ENCODE data around the gene SF3B2. TPM values are rescaled to one million over a fixed set of nuclear protein-coding genes. Genes with fewer than 3 reads are reported as not detected.

The SF3B2 gene
- polyA plus RNA-seq, 1 of the 3 experiments (the other 2 are of a cell fraction) = 128 TPM

DNA sequence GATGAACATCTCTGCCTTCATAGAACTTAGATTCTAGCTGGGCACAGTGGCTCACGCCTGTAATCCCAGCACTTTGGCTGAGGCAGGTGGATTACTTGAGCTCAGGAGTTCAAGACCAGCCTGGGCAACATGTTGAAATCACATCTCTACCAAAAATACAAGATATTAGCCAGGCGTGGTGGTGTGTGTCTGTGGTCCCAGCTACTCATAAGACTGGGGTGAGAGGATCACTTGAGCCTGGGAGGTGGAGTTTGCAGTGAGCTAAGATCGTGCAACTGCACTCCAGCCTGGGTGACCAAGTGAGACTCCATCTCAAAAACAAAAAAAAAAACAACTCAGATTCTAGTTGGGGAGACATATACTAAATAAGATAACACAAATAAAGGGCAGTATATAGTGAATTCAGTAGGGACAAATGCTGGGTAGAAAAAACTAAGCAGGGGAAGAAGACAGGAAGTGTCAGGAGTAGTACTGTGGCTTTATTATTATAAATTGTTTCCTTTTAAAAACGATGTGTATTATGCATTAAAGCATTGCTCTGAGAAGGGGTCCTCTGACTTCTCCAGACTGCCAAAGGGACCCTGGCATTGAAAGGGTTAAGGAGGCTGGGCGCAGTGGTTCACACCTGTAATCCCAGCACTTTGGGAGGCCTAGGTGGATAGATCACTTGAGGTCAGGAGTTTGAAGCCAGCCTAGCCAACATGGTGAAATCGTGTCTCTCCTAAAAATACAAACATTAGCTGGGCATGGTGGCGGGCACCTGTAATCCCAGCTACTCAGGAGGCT lies 64.6 kb downstream of the SF3B2 start (continued):
- TF ChIP-seq CTCF (IDR thresholded peaks at IDR 0.05) (no peak), CHD2 (IDR thresholded peaks at IDR 0.05; ENCODE audit: low read length, partially characterized antibody) (no peak)
- TF ChIP-seq, protein P1, sequence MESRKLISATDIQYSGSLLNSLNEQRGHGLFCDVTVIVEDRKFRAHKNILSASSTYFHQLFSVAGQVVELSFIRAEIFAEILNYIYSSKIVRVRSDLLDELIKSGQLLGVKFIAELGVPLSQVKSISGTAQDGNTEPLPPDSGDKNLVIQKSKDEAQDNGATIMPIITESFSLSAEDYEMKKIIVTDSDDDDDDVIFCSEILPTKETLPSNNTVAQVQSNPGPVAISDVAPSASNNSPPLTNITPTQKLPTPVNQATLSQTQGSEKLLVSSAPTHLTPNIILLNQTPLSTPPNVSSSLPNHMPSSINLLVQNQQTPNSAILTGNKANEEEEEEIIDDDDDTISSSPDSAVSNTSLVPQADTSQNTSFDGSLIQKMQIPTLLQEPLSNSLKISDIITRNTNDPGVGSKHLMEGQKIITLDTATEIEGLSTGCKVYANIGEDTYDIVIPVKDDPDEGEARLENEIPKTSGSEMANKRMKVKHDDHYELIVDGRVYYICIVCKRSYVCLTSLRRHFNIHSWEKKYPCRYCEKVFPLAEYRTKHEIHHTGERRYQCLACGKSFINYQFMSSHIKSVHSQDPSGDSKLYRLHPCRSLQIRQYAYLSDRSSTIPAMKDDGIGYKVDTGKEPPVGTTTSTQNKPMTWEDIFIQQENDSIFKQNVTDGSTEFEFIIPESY (IDR thresholded peaks at IDR 0.05; ENCODE audit: borderline replicate concordance, low read depth) = no peak

- POLR2A ChIA-PET = no interaction called here
- TF ChIP-seq IRF3 (IDR thresholded peaks at IDR 0.05; ENCODE audit: low read depth, low read length) (no peak), POLR2AphosphoS5 (IDR thresholded peaks at IDR 0.05; ENCODE audit: low read depth, low read length) (no peak), TEAD4 (IDR thresholded peaks at IDR 0.05; ENCODE audit: borderline replicate concordance, insufficient read depth) (no peak), FOXJ3 (CRISPR knock-in tag; IDR thresholded peaks at IDR 0.05) (no peak)
- DNase-seq = no peak
- H3K36me3 ChIP-seq (replicated peaks in 1 of 2; ENCODE audit: control insufficient read depth in 1 of 2, insufficient read depth in 2 of 2, low read length in 1 of 2) = no peaks in the 10 kb centered on the region
- H3K9ac ChIP-seq = peak overlapping the region; percentile 64
- H3K9me3 ChIP-seq = no peaks in the 10 kb centered on the region
- H3K4me2 ChIP-seq = peak overlapping the region; percentile 68
- no peaks in the 10 kb centered on the region for H3K27me3 ChIP-seq (ENCODE audit: insufficient read depth)
- CTCF ChIA-PET = interaction anchor here (0.8 to 3.3 kb wide), 8 partner anchors 8 to 103 kb away, joined by 3 to 22 read pairs (median 4); no protein-coding TSS in a partner anchor
- peak overlapping the region; percentile 98 to 99 for H3K27ac ChIP-seq (ENCODE audit: low read depth in 2 of 2, low read length in 1 of 2)
- no peaks in the 10 kb centered on the region for H4K20me1 ChIP-seq (ENCODE audit: insufficient read depth)
- peaks cover 56% of the 10 kb centered on the region for H3F3A ChIP-seq (replicated peaks; ENCODE audit: insufficient read depth)
- no peak overlapping the region for H2AFZ ChIP-seq (ENCODE audit: low read depth)
- H3K4me1 ChIP-seq (ENCODE audit: control insufficient read depth in 1 of 2, insufficient read depth in 2 of 2, low read depth in 1 of 2, low read length in 1 of 2) = peaks cover 48 to 64% of the 10 kb centered on the region in 2 experiments
- WGBS (ENCODE audit: low lambda C conversion rate) = 29% methylated on average over 3 of the region's 3 CpGs
- peak overlapping the region in 1 of 2 experiments; percentile 20; a peak in 1 of 4 replicates for H3K4me3 ChIP-seq (ENCODE audit: low read depth in 2 of 2, low read length in 1 of 2)
- peaks cover 85% of the 10 kb centered on the region for H3K79me2 ChIP-seq (ENCODE audit: insufficient read depth)
- H3K9me2 ChIP-seq = no peaks in the 10 kb centered on the region
Measured at GRCh38 chr11:66118847-66119246, 66.7 kb downstream of the SF3B2 start.

Other genes starting within 250 kb of the SF3B2 start
- gene SNX32, start 218.4 kb upstream of the SF3B2 start, polyA plus RNA-seq (2012; rRNA removed) = 0.81 and 1.0 TPM in 2 replicates
- 2,761 and 4,252 TPM in 2 replicates for gene CFL1, start 194.2 kb upstream of the SF3B2 start, polyA plus RNA-seq (2012; rRNA removed)
- gene MUS81, start 191.9 kb upstream of the SF3B2 start, polyA plus RNA-seq (2012; rRNA removed) = 39.7 and 58.2 TPM in 2 replicates
- 194 and 203 TPM in 2 replicates for gene EFEMP2, start 179.6 kb upstream of the SF3B2 start, polyA plus RNA-seq (2012; rRNA removed)
- gene CTSW, start 172.5 kb upstream of the SF3B2 start, polyA plus RNA-seq (2012; rRNA removed) = 0.49 and 0.68 TPM in 2 replicates
- gene FIBP, start 163.9 kb upstream of the SF3B2 start, polyA plus RNA-seq (2012; rRNA removed) = 159 and 190 TPM in 2 replicates
- gene CCDC85B, start 161.7 kb upstream of the SF3B2 start, polyA plus RNA-seq (2012; rRNA removed) = 34.2 and 52.8 TPM in 2 replicates
- gene FOSL1, start 152.0 kb upstream of the SF3B2 start, polyA plus RNA-seq (2012; rRNA removed) = 17.9 and 30.1 TPM in 2 replicates
- gene C11orf68, start 133.3 kb upstream of the SF3B2 start, polyA plus RNA-seq (2012; rRNA removed) = 54.4 and 65.3 TPM in 2 replicates
- gene DRAP1, start 132.9 kb upstream of the SF3B2 start, polyA plus RNA-seq (2012; rRNA removed) = 309 and 464 TPM in 2 replicates
- not detected in 2 replicates for gene TSGA10IP, start 106.9 kb upstream of the SF3B2 start, polyA plus RNA-seq (2012; rRNA removed)
- gene SART1, start 90.6 kb upstream of the SF3B2 start, polyA plus RNA-seq (2012; rRNA removed) = 39.2 and 73.6 TPM in 2 replicates
- 28.9 and 31.4 TPM in 2 replicates for gene EIF1AD, start 50.2 kb upstream of the SF3B2 start, polyA plus RNA-seq (2012; rRNA removed)
- gene BANF1, start 49.9 kb upstream of the SF3B2 start, polyA plus RNA-seq (2012; rRNA removed) = 311 and 382 TPM in 2 replicates
- gene CST6, start 40.4 kb upstream of the SF3B2 start, polyA plus RNA-seq (2012; rRNA removed) = 0.60 and 0.90 TPM in 2 replicates
- gene CATSPER1, start 25.9 kb upstream of the SF3B2 start, polyA plus RNA-seq (2012; rRNA removed) = 1.9 and 2.2 TPM in 2 replicates
- gene GAL3ST3, start 3.2 kb upstream of the SF3B2 start, polyA plus RNA-seq (2012; rRNA removed) = 1.9 and 3.2 TPM in 2 replicates
- 24.8 and 37.3 TPM in 2 replicates for gene PACS1, start 17.9 kb downstream of the SF3B2 start, polyA plus RNA-seq (2012; rRNA removed)
- gene KLC2, start 205.3 kb downstream of the SF3B2 start, polyA plus RNA-seq (2012; rRNA removed) = 36.4 and 39.0 TPM in 2 replicates
- gene RAB1B, start 216.3 kb downstream of the SF3B2 start, polyA plus RNA-seq (2012; rRNA removed) = 204 and 208 TPM in 2 replicates
- 7.4 and 11.8 TPM in 2 replicates for gene CNIH2, start 225.8 kb downstream of the SF3B2 start, polyA plus RNA-seq (2012; rRNA removed)
- 115 and 123 TPM in 2 replicates for gene YIF1A, start 236.8 kb downstream of the SF3B2 start, polyA plus RNA-seq (2012; rRNA removed)
- 0.29 and 0.35 TPM in 2 replicates for gene TMEM151A, start 239.5 kb downstream of the SF3B2 start, polyA plus RNA-seq (2012; rRNA removed)

All from SK-N-SH (cell line).